ENCODE results near the gene TOMM6. TPM values are rescaled to one million over a fixed set of nuclear protein-coding genes. Genes with fewer than 3 reads are reported as not detected.

The TOMM6 gene
- total RNA-seq, 1 experiment from 2014 or later: 239 TPM

GRCh38 chr6:41798901-41799558 is 11.5 kb downstream of the TOMM6 start:
- Histone ChIP-seq H3K14ac (ENCODE audit: insufficient read depth, low read length) (no peak overlapping the region), H2BK20ac (ENCODE audit: low read depth, low read length, poor library complexity, severe bottlenecking) (no peak overlapping the region), H3T11ph (ENCODE audit: low read length) (no peak overlapping the region), H4K5ac (ENCODE audit: insufficient read length, low read depth, low read length) (no peak overlapping the region), H3K23me2 (ENCODE audit: insufficient read length, low read depth, low read length, poor library complexity, severe bottlenecking) (no peaks in the 10 kb centered on the region), H3K4ac (ENCODE audit: low read depth, low read length) (no peak overlapping the region), H2BK120ac (ENCODE audit: low read depth, low read length, poor library complexity, severe bottlenecking) (no peak overlapping the region), H3K4me1 (ENCODE audit: insufficient read depth, low read length) (no peaks in the 10 kb centered on the region), H3K18ac (ENCODE audit: insufficient read length, low read depth, low read length) (no peak overlapping the region), H2AFZ (ENCODE audit: low read length) (no peak overlapping the region), H3K27ac (ENCODE audit: insufficient read length, low read depth, low read length) (no peak overlapping the region), H3K56ac (ENCODE audit: insufficient read length, low read depth, low read length) (no peak overlapping the region), H3K9ac (ENCODE audit: extremely low read depth, insufficient read length, low read length) (no peak overlapping the region), H3K9me3 (ENCODE audit: control insufficient read depth, low read depth, low read length) (no peaks in the 10 kb centered on the region), H2BK5ac (ENCODE audit: insufficient read length, low read length) (no peak overlapping the region), H4K91ac (ENCODE audit: insufficient read length, low read depth, low read length) (no peak overlapping the region), H3K23ac (ENCODE audit: insufficient read length, low read depth, low read length) (no peak overlapping the region), H4K8ac (replicated peaks; ENCODE audit: insufficient read length, low read depth, low read length) (no peak overlapping the region), H3K27me3 (ENCODE audit: insufficient read depth, low read length) (no peaks in the 10 kb centered on the region), H2AK5ac (ENCODE audit: insufficient read length, low read length) (no peak overlapping the region), H3K79me2 (ENCODE audit: insufficient read depth, low read length) (no peaks in the 10 kb centered on the region), H4K20me1 (ENCODE audit: control insufficient read depth, insufficient read depth, insufficient read length) (no peaks in the 10 kb centered on the region), H3K79me1 (ENCODE audit: insufficient read depth, low read depth, low read length, poor library complexity, severe bottlenecking) (no peaks in the 10 kb centered on the region), H2BK12ac (ENCODE audit: insufficient read length, low read depth, low read length) (no peak overlapping the region), H2BK15ac (ENCODE audit: low read depth, low read length) (no peak overlapping the region), H3K4me2 (ENCODE audit: insufficient read depth, insufficient read length, low read length) (no peak overlapping the region)
- Mint-ChIP-seq H3K27ac (no peak overlapping the region), H3K27me3 (ENCODE audit: low read depth) (no peaks in the 10 kb centered on the region), H3K9me3 (no peaks in the 10 kb centered on the region), H3K4me3 (no peak overlapping the region), H3K36me3 (ENCODE audit: insufficient read depth in 1 of 3, low read depth in 3 of 3) (peaks cover 3 to 18% (median 13%) of the 10 kb centered on the region in 3 experiments; a peak in 6 of 7 replicates), H3K4me1 (no peaks in the 10 kb centered on the region)
- TF ChIP-seq CTCF (conservative IDR thresholded peaks at IDR 0.05): no peak
- WGBS (ENCODE audit: extremely low coverage, insufficient read length, low lambda C conversion rate): no CpG with 5 or more reads among the region's 7 CpGs
- DNase-seq: no peak
